A549 (cell line): ENCODE measurements around the gene FDPS.

Experiments
- EHMT2 ChIP-seq: fragments of 200-600 bp; sonication (generic); IDR thresholded peaks from 2 replicates; pipeline ENCODE4 v1.6.1; 2016; ENCODE audit warnings: antibody characterized with exemption, low read depth, mild to moderate bottlenecking, moderate library complexity
- HOXA7 ChIP-seq: fragments of 250-450 bp; sonication (Bioruptor Pico); IDR thresholded peaks from 2 replicates; pipeline ENCODE4 v1.5.0; 2020; ENCODE audit warnings: mild to moderate bottlenecking, moderate library complexity
- JUN ChIP-seq, 2 experiments: fragments of >200 bp; sonication (Bioruptor Twin); formaldehyde crosslinking; IDR thresholded peaks; 2 replicates in 1 of 2; 3 replicates in 1 of 2; pipeline ENCODE4 v1.6.1; 2016 to 2017
- POLR2A ChIP-seq: IDR thresholded peaks from 2 replicates; pipeline ENCODE4 v1.6.1; 2012; ENCODE audit warnings: mild to moderate bottlenecking, low read length
- POLR2AphosphoS2 ChIP-seq: conservative IDR thresholded peaks from 2 replicates; pipeline ENCODE4 v1.6.1; 2012; ENCODE audit warnings: low read length, improper control_type of control experiment, inconsistent platforms
- ZFP36 ChIP-seq: fragments of 450-650 bp; IDR thresholded peaks from 2 replicates; pipeline ENCODE4 v1.6.1; 2014; ENCODE audit warnings: borderline replicate concordance; ENCODE audit not compliant: partially characterized antibody
- TF ChIP-seq, protein P1 (sequence below): IDR thresholded peaks from 2 replicates; pipeline ENCODE4 v1.6.1; 2012

DNA sequence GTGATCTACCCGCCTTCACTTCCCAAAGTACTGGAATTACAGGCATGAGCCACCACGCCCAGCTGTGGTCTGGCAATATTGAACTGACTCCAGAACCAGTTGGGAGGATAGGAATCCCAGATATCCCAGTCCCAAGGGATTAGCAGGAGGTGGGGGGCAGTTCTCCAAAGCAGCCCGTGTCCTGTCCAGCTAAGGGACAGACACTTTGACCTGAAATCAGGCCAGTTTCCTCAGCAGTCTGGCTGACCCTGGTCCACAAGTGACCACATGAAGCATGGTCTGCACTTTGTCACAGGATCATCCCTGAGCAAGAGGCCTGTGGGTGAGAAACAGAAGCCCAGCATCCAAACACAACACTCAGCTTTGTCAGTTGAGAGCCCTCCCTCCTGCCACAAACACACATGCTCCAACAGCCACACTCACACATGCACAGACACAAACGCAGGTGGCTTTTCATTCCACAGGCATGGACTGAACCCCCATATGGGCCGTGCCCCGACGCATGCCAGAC, 2.7 kb upstream of the FDPS start:
- TF ChIP-seq EHMT2: no peak
- no peak for TF ChIP-seq POLR2AphosphoS2
- TF ChIP-seq ZFP36: no peak
- TF ChIP-seq, protein P1, sequence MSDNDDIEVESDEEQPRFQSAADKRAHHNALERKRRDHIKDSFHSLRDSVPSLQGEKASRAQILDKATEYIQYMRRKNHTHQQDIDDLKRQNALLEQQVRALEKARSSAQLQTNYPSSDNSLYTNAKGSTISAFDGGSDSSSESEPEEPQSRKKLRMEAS: no peak
- no peak for TF ChIP-seq POLR2A
- TF ChIP-seq HOXA7: no peak
- TF ChIP-seq JUN (IDR thresholded peaks at IDR 0.05): no peak
